ENCODE results near the gene VILL.

DNA sequence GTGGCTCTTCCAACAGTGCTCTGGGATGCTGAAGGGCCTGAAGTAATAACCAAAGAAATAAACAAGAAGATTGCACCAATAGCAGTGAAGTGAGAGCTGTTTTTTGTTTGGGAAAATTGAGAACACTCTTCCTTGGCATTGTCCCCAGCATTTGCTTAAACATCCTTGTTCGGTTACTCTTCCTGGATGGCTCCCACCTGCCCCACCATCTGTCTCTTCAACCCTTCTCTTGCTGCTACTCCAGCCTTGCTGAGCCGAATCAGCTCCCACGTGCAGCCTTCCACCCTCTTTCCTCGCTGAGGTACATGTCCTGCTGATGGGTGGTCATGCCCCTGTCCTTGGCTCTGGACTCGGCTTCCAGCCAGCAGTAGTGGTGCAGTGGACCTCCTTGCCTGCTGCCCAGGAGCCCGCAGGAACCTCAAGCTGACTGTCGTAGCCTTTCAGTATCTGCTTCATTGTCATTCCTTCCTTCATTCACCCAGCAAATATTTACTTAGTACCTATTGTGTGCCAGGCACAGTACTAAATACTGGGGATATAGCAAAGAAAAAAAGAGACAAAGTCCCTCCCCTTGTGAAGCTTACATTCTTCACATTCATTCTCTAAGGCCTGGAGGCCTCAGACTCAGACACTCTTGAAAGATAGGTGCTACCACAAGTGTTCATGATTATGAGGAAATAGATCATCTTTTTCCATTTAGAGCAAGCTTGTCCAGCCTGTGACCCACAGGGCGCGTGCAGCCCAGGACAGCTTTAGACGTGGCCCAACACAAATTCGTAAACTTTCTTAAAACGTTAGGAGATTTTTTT, 17.1 kb upstream of the VILL start:
- TF ChIP-seq, protein P1, sequence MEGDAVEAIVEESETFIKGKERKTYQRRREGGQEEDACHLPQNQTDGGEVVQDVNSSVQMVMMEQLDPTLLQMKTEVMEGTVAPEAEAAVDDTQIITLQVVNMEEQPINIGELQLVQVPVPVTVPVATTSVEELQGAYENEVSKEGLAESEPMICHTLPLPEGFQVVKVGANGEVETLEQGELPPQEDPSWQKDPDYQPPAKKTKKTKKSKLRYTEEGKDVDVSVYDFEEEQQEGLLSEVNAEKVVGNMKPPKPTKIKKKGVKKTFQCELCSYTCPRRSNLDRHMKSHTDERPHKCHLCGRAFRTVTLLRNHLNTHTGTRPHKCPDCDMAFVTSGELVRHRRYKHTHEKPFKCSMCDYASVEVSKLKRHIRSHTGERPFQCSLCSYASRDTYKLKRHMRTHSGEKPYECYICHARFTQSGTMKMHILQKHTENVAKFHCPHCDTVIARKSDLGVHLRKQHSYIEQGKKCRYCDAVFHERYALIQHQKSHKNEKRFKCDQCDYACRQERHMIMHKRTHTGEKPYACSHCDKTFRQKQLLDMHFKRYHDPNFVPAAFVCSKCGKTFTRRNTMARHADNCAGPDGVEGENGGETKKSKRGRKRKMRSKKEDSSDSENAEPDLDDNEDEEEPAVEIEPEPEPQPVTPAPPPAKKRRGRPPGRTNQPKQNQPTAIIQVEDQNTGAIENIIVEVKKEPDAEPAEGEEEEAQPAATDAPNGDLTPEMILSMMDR (IDR thresholded peaks at IDR 0.05; ENCODE audit: low read length) = no peak
- no peak for TF ChIP-seq EZH2 (IDR thresholded peaks at IDR 0.05; ENCODE audit: borderline replicate concordance, low read length)

Measured in OCI-LY1 (cell line).